ENCODE data around the gene CAVIN2. TPM values are rescaled to one million over a fixed set of nuclear protein-coding genes. Genes with fewer than 3 reads are reported as not detected.

CAVIN2 gene
- total and polyA plus RNA-seq, 7 experiments from 2014 or later: 0.29 to 3.7 TPM; not detected in 5

DNA sequence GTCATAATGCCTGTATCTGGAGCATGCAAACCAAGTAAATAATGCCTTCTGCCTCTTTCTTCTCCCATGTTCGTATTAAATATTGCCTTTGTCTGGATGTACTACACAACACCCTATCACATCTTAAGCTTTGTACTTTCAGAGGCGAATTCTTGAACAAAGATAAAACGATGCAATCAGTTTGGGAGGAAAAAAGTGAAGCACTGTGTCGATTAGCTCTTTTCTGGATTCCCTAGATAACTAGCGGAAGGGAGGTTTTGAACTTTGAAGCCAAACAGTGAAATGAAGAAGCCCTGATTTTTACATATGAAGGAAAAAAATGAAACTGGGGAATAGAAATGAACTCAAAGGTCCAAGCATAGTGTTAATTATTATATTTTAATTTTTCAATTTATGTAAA is 44.7 kb downstream of the CAVIN2 start:
- intact Hi-C loops (cut with micrococcal nuclease): no loop called here

DNA sequence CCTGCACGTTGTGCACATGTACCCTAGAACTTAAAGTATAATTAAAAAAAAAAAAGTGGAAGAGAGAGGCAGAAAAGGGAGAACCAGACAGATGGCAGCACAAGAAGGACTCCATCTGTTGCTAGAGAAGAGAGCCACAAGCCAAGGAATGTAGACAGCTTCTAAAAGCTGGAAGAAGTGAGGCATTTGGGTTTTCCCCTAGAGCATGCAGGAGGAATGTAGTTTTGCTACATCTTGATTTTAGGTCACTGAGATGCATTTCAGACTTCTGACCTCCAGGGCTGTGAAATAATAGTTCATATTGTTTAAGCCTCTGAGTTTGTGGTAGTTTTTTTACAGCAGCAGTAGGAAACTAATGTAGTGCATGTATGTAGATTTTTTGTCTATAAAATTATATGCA is 46.0 kb downstream of the CAVIN2 start:
- Histone ChIP-seq H3K9me3 (ENCODE audit: control insufficient read depth in 2 of 3, low read length in 3 of 3) (no peaks in the 10 kb centered on the region), H3K4me1 (ENCODE audit: control insufficient read depth in 2 of 2, insufficient read depth in 2 of 2, low read length in 2 of 2) (no peaks in the 10 kb centered on the region), H3K27me3 (ENCODE audit: control insufficient read depth in 2 of 2, insufficient read depth in 2 of 2, low read length in 2 of 2) (no peaks in the 10 kb centered on the region), H3K27ac (ENCODE audit: low read depth, low read length) (no peak overlapping the region), H3K36me3 (ENCODE audit: control insufficient read depth in 2 of 3, insufficient read depth in 3 of 3, low read length in 3 of 3) (no peaks in the 10 kb centered on the region), H3K4me3 (ENCODE audit: low read length) (no peak overlapping the region)
- Mint-ChIP-seq H3K4me1 (no peaks in the 10 kb centered on the region), H3K4me3 (no peak overlapping the region), H3K9me3 (no peaks in the 10 kb centered on the region), H3K27ac (no peak overlapping the region), H3K36me3 (no peaks in the 10 kb centered on the region), H3K27me3 (peaks cover 6 to 32% (median 12%) of the 10 kb centered on the region in 5 donors)
- ChIA-PET POLR2A (no interaction called here), CTCF (no interaction called here)
- ATAC-seq: no peak
- DNase-seq: no peak
- intact Hi-C loops (cut with micrococcal nuclease): no loop called here

More for the DNA sequence above, 44.7 kb downstream of the CAVIN2 start:
- no peaks in the 10 kb centered on the region for H3K36me3 Mint-ChIP-seq
- Histone ChIP-seq H3K36me3 (ENCODE audit: control insufficient read depth in 2 of 3, insufficient read depth in 3 of 3, low read length in 3 of 3) (no peaks in the 10 kb centered on the region), H3K4me3 (ENCODE audit: low read length) (no peak overlapping the region), H3K27me3 (ENCODE audit: control insufficient read depth in 2 of 2, insufficient read depth in 2 of 2, low read length in 2 of 2) (no peaks in the 10 kb centered on the region), H3K27ac (ENCODE audit: low read depth, low read length) (no peak overlapping the region), H3K4me1 (ENCODE audit: control insufficient read depth in 2 of 2, insufficient read depth in 2 of 2, low read length in 2 of 2) (no peaks in the 10 kb centered on the region), H3K9me3 (ENCODE audit: control insufficient read depth in 2 of 3, low read length in 3 of 3) (no peaks in the 10 kb centered on the region)
- no peak for ATAC-seq
- no peak overlapping the region for H3K27ac Mint-ChIP-seq
- peaks cover 12 to 39% (median 19%) of the 10 kb centered on the region in 5 donors for H3K27me3 Mint-ChIP-seq
- no peaks in the 10 kb centered on the region for H3K4me1 Mint-ChIP-seq
- ChIA-PET CTCF (no interaction called here), POLR2A (no interaction called here)
- H3K9me3 Mint-ChIP-seq: no peaks in the 10 kb centered on the region
- no peak for DNase-seq
- H3K4me3 Mint-ChIP-seq: no peak overlapping the region

DNA sequence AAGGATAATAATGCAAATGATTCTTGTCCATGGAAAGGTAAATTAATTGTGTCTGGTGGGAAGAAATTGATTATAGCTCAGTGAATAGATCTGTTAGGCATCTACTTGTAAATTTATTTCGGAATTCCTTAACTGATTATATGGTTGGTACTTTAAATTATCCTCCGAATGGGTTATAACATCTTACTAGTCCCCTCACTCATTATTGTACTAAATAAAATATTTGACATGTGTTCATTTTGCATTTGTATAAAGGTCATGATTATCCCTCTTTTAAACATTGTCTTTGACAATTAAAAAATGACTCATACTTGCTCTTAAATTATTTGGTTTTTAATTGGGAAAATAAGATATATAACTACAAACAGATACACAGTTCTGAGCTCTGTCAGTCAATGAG is 47.4 kb downstream of the CAVIN2 start:
- no peaks in the 10 kb centered on the region for H3K36me3 Mint-ChIP-seq

GRCh38 chr2:191797942-191798876 is 48.7 kb downstream of the CAVIN2 start:
- H3K9me3 ChIP-seq (ENCODE audit: control insufficient read depth in 2 of 3, low read length in 3 of 3): no peaks in the 10 kb centered on the region
- H3K27ac ChIP-seq (ENCODE audit: low read depth, low read length): no peak overlapping the region
- CTCF ChIA-PET: interaction anchor here (0.6 kb wide), 1 partner anchor 100 kb away, joined by 4 read pairs; no protein-coding TSS in a partner anchor
- Mint-ChIP-seq H3K27ac (no peak overlapping the region), H3K27me3 (peaks cover 0 to 29% (median 22%) of the 10 kb centered on the region in 5 donors), H3K4me1 (no peaks in the 10 kb centered on the region), H3K4me3 (no peak overlapping the region), H3K36me3 (no peaks in the 10 kb centered on the region), H3K9me3 (peaks cover 0 to 2% (median 0%) of the 10 kb centered on the region in 11 donors)
- no peaks in the 10 kb centered on the region for H3K36me3 ChIP-seq (ENCODE audit: control insufficient read depth in 2 of 3, insufficient read depth in 3 of 3, low read length in 3 of 3)
- POLR2A ChIA-PET: no interaction called here
- no peak for DNase-seq
- H3K4me1 ChIP-seq (ENCODE audit: control insufficient read depth in 2 of 2, insufficient read depth in 2 of 2, low read length in 2 of 2): no peaks in the 10 kb centered on the region
- H3K27me3 ChIP-seq (ENCODE audit: control insufficient read depth in 2 of 2, insufficient read depth in 2 of 2, low read length in 2 of 2): no peaks in the 10 kb centered on the region
- no peak overlapping the region for H3K4me3 ChIP-seq (ENCODE audit: low read length)
- no peak for ATAC-seq
- intact Hi-C loops (cut with micrococcal nuclease): no loop called here

More for the DNA sequence above, 47.4 kb downstream of the CAVIN2 start:
- Mint-ChIP-seq H3K4me1 (no peaks in the 10 kb centered on the region), H3K27me3 (peaks cover under 1 to 30% (median 16%) of the 10 kb centered on the region in 5 donors), H3K4me3 (no peak overlapping the region), H3K27ac (no peak overlapping the region), H3K9me3 (no peaks in the 10 kb centered on the region)
- intact Hi-C loops (cut with micrococcal nuclease): no loop called here
- Histone ChIP-seq H3K36me3 (ENCODE audit: control insufficient read depth in 2 of 3, insufficient read depth in 3 of 3, low read length in 3 of 3) (no peaks in the 10 kb centered on the region), H3K27ac (ENCODE audit: low read depth, low read length) (no peak overlapping the region), H3K9me3 (ENCODE audit: control insufficient read depth in 2 of 3, low read length in 3 of 3) (no peaks in the 10 kb centered on the region), H3K4me3 (ENCODE audit: low read length) (no peak overlapping the region), H3K27me3 (ENCODE audit: control insufficient read depth in 2 of 2, insufficient read depth in 2 of 2, low read length in 2 of 2) (no peaks in the 10 kb centered on the region), H3K4me1 (ENCODE audit: control insufficient read depth in 2 of 2, insufficient read depth in 2 of 2, low read length in 2 of 2) (no peaks in the 10 kb centered on the region)
- POLR2A ChIA-PET: no interaction called here
- no peak for DNase-seq
- CTCF ChIA-PET: no interaction called here
- no peak for ATAC-seq

DNA sequence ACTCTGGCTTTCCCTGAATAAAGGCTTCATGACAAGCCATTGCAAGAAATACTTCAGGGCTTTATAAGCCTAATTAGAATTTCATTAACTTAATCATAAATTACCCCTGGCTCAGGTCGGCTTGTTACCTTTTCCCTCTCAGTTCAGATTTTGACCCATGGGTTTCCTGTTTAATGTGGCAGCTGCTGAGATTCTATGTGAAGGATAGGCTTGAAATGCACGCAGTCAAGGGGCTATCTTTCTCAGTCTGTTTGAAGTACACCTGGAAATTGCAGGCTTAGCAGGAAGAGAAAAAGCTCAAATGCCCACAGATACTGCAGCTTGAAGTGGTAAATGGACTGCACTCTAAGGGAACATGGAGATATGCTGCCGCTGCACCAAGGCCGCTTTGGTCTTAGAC is 49.4 kb downstream of the CAVIN2 start:
- H3K4me3 Mint-ChIP-seq: no peak overlapping the region
- H3K27me3 Mint-ChIP-seq: peaks cover 4 to 31% (median 25%) of the 10 kb centered on the region in 5 donors
- H3K4me3 ChIP-seq (ENCODE audit: low read length): no peak overlapping the region
- H3K27ac Mint-ChIP-seq: no peak overlapping the region
- H3K4me1 Mint-ChIP-seq: no peaks in the 10 kb centered on the region
- H3K27ac ChIP-seq (ENCODE audit: low read depth, low read length): no peak overlapping the region
- ATAC-seq: no peak
- no peaks in the 10 kb centered on the region for H3K27me3 ChIP-seq (ENCODE audit: control insufficient read depth in 2 of 2, insufficient read depth in 2 of 2, low read length in 2 of 2)
- H3K36me3 ChIP-seq (ENCODE audit: control insufficient read depth in 2 of 3, insufficient read depth in 3 of 3, low read length in 3 of 3): no peaks in the 10 kb centered on the region
- DNase-seq: no peak
- POLR2A ChIA-PET: no interaction called here
- no peaks in the 10 kb centered on the region for H3K4me1 ChIP-seq (ENCODE audit: control insufficient read depth in 2 of 2, insufficient read depth in 2 of 2, low read length in 2 of 2)
- no peaks in the 10 kb centered on the region for H3K9me3 ChIP-seq (ENCODE audit: control insufficient read depth in 2 of 3, low read length in 3 of 3)
- CTCF ChIA-PET: no interaction called here
- no peaks in the 10 kb centered on the region for H3K36me3 Mint-ChIP-seq
- intact Hi-C loops (cut with micrococcal nuclease): no loop called here
- H3K9me3 Mint-ChIP-seq: peaks cover 0 to 4% (median 0%) of the 10 kb centered on the region in 11 donors

DNA sequence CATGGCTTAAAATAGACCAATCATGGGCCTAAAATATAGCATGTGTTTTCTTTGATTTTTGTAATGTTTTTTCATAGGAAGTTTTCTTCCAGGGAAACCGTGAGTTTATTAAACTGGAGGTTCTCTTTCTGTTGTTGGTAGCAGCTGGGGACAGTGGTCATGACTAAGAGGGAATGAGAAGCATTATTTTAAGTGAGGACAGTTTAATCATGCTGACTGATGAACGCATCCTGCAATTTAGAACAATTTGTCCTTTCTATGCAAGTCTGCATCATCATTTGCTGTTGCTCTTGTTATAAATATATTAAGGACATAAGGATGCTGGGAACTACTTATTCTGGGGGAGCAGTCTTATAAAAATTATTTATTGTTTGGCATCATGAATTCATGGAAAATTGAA is 51.2 kb downstream of the CAVIN2 start:
- no peak overlapping the region for H3K4me3 ChIP-seq (ENCODE audit: low read length)
- H3K4me1 ChIP-seq (ENCODE audit: control insufficient read depth in 2 of 2, insufficient read depth in 2 of 2, low read length in 2 of 2): no peaks in the 10 kb centered on the region
- ChIA-PET CTCF (interaction anchor here (1.1 kb wide), 1 partner anchor 11 kb away, joined by 4 read pairs; no protein-coding TSS in a partner anchor), POLR2A (no interaction called here)
- no peak overlapping the region for H3K27ac Mint-ChIP-seq
- intact Hi-C loops (cut with micrococcal nuclease): no loop called here
- no peak overlapping the region for H3K4me3 Mint-ChIP-seq
- H3K27me3 Mint-ChIP-seq: peaks cover 12 to 30% (median 26%) of the 10 kb centered on the region in 5 donors
- H3K36me3 ChIP-seq (ENCODE audit: control insufficient read depth in 2 of 3, insufficient read depth in 3 of 3, low read length in 3 of 3): no peaks in the 10 kb centered on the region
- H3K27me3 ChIP-seq (ENCODE audit: control insufficient read depth in 2 of 2, insufficient read depth in 2 of 2, low read length in 2 of 2): no peaks in the 10 kb centered on the region
- H3K9me3 ChIP-seq (ENCODE audit: control insufficient read depth in 2 of 3, low read length in 3 of 3): no peaks in the 10 kb centered on the region
- DNase-seq: no peak
- H3K36me3 Mint-ChIP-seq: no peaks in the 10 kb centered on the region
- peaks cover 0 to 4% (median 0%) of the 10 kb centered on the region in 11 donors for H3K9me3 Mint-ChIP-seq
- ATAC-seq: no peak
- no peaks in the 10 kb centered on the region for H3K4me1 Mint-ChIP-seq
- H3K27ac ChIP-seq (ENCODE audit: low read depth, low read length): no peak overlapping the region

All from naive thymus-derived CD4-positive, alpha-beta T cell (primary cell).